ENCODE data around the gene NKD1. TPM values are rescaled to one million over a fixed set of nuclear protein-coding genes. Genes with fewer than 3 reads are reported as not detected.

NKD1 gene
- total RNA-seq, 1 experiment from 2014 or later: 0.02 TPM

- H3K27me3 ChIP-seq: no peaks in the 10 kb centered on the region; the same call in 1 of the 2 replicates
- DNase-seq: no peak
- H3K4me3 ChIP-seq: no peak overlapping the region
- H3K27ac ChIP-seq: no peak overlapping the region
- no peaks in the 10 kb centered on the region for H3K9me3 ChIP-seq (replicated peaks)
- H3K4me1 ChIP-seq: no peaks in the 10 kb centered on the region
- H3K36me3 ChIP-seq: no peaks in the 10 kb centered on the region
Observed at GRCh38 chr16:50659806-50660205, 111.6 kb downstream of the NKD1 start.

- Histone ChIP-seq H3K4me1 (no peaks in the 10 kb centered on the region), H3K9me3 (replicated peaks) (no peaks in the 10 kb centered on the region), H3K27me3 (no peaks in the 10 kb centered on the region), H3K36me3 (no peaks in the 10 kb centered on the region), H3K27ac (no peak overlapping the region), H3K4me3 (no peak overlapping the region)
- no peak for DNase-seq
Observed at GRCh38 chr16:50662306-50662940, 114.2 kb downstream of the NKD1 start.

GRCh38 chr16:50664270-50664669, 116.1 kb downstream of the NKD1 start:
- no peak for DNase-seq
- Histone ChIP-seq H3K4me1 (no peaks in the 10 kb centered on the region), H3K9me3 (replicated peaks) (no peaks in the 10 kb centered on the region), H3K27me3 (no peaks in the 10 kb centered on the region), H3K27ac (no peak overlapping the region), H3K36me3 (no peaks in the 10 kb centered on the region), H3K4me3 (no peak overlapping the region)

DNA sequence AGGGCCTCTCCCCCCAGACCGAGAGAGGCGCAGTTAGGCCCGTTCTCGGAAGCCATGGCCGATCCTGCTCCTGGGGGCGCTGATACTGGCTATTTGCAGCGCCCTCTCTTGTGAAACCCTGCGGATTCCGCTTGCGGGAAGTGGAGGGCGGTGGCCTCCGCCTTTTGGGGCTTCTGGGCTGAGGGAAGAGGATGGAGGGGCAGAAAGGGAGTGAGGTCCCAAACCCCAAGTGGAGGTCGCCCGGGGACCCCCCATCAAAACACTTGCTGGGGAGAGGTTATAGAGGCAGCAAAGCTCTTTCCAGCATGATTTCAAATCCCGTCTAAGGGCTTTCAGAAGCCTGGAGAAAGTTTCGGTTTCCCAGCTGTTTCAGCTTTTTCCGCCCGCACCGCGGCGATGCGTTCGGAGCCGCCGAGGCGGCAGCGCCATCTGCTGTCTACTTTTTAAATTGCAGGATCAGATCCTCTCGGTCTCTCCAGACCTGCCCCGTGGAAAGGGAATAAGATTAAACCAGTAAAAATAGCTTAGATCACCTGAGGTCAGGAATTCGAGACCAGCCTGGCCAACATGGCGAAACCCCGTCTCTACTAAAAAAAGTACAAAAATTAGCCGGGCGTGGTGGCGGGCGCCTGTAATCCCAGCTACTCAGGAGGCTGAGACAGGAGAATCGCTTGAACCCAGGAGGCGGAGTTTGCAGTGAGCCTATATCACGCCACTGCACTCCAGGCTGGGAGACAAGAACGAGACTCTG, 117.1 kb downstream of the NKD1 start:
- no peaks in the 10 kb centered on the region for H3K9me3 ChIP-seq (replicated peaks)
- no peaks in the 10 kb centered on the region for H3K36me3 ChIP-seq
- H3K27ac ChIP-seq: no peak overlapping the region
- H3K27me3 ChIP-seq: no peaks in the 10 kb centered on the region
- no peak overlapping the region for H3K4me3 ChIP-seq
- peak; percentile 61 to 79 for DNase-seq
- H3K4me1 ChIP-seq: no peaks in the 10 kb centered on the region

DNA sequence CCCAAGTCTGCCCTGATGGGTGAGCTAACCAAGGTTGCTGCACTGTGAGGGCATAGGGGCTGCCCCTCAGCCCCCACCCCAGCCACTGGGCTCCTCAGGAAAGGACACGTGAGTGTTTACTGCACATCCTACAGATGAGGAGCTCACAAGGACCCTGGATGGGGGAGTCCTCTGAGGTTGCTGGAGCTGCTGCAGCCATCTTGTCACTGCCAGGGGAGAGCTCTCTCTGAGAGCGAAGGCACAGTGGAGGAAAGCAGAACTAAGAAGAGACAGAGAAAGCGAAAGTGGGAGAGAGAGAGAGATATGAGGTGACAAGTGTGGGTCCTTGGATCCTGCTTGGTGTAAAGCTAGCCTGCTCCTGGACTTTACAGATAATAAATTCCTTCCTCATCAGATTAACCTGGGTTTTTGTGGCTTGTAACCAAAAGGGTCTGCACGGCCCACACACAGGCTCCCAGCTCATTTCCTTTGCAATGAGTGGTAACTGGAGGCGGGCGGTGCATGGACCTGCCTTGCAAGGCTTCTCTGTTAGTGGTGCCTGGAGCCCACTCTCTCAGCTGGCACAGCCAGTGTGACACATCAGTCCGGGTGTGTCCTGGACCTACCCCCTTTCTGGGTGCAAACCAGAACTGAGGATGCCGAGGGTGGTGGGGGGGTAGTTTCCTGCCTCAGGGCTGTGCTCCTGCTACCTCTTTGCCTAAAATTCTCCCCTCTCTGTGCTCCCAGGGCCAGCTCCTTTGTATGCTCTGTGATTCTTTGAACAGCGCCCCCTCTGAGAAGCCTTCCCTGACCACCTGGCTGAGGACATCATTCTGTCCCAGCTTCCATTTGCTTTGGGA, 118.7 kb downstream of the NKD1 start:
- H3K9me3 ChIP-seq (replicated peaks): peaks cover 8% of the 10 kb centered on the region
- peak in 1 of 2 experiments; percentile 43 for DNase-seq
- no peaks in the 10 kb centered on the region for H3K36me3 ChIP-seq
- H3K27ac ChIP-seq: no peak overlapping the region
- no peaks in the 10 kb centered on the region for H3K4me1 ChIP-seq
- H3K27me3 ChIP-seq: no peaks in the 10 kb centered on the region
- no peak overlapping the region for H3K4me3 ChIP-seq

DNA sequence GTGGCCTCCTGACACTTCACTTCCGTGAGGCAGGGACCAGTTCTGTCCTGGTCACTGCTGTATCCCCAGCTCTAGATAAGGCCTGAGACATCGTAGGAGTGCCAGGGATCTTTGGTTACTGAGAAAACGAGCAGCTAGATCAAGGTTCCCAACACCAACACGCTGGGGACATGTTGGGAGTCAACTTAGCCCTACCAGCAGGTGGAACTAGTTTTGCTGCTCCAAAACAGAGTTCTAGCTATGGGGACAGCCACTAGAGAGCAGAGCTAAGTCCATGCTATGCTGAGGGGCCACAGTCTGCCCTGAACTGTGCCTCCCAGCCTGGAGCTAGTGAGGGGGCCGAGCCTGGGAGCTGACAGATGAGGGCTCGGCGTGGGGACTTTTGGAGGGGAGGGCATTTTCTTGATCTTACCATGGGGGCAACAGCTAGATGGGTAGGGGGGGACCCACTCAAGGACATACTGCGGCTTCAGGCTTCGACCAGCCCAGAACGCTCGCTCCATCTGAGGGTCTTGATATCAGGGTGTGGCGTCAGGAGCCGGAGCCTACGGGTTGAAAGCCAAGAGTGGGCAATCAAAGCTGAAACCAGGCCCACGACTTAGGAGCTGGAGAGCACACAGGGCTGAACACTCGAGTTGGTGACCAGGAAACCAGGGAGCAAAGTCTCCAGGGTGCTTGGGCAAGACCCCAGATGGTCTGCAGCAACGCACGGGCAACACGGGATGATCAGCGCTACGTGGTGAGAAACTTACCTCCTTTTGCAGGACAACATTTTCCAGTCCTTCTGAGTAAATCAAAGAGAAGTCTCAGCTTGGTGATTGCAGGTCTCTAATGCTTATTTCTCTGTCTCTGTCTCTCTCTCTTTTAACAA, 119.5 kb downstream of the NKD1 start:
- H3K4me1 ChIP-seq: no peaks in the 10 kb centered on the region
- DNase-seq: no peak
- no peaks in the 10 kb centered on the region for H3K36me3 ChIP-seq
- no peak overlapping the region for H3K4me3 ChIP-seq
- H3K27ac ChIP-seq: no peak overlapping the region
- H3K27me3 ChIP-seq: no peaks in the 10 kb centered on the region
- peaks cover 13% of the 10 kb centered on the region for H3K9me3 ChIP-seq (replicated peaks)

DNA sequence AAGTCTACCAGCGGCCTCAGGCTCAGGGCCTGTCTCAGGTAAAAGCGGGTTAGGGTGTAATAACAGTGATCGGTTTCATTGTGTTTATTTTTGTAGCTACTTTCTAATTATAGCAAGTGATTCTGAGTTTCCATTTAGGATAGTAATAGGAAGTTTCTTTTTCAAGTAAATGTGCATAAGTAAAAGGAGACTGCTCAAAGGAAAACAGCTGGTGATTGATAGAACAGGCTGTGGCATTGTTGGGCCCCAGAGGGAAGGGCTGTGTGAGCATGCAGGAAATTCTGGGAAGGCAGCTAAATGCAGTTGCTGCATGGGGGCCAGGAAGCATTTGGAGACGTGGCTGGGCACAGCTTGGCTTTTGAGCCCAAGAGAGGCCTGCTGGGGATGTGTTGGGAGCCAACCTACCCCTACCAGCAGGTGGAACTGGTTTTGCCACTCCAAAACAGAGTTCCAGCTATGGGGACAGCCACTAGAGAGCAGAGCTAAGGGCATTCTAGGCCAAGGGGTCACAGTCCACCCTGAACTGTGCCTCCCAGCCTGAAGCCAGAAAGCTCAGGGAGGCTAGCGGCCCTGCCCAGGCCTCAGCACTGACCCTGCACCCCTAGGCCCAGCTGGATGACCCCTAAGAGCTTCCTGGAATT, 120.3 kb downstream of the NKD1 start:
- no peaks in the 10 kb centered on the region for H3K4me1 ChIP-seq
- no peak overlapping the region for H3K27ac ChIP-seq
- no peak overlapping the region for H3K4me3 ChIP-seq
- DNase-seq: peak; percentile 14 to 40
- H3K27me3 ChIP-seq: no peaks in the 10 kb centered on the region
- H3K9me3 ChIP-seq (replicated peaks): peaks cover 13% of the 10 kb centered on the region
- no peaks in the 10 kb centered on the region for H3K36me3 ChIP-seq

DNA sequence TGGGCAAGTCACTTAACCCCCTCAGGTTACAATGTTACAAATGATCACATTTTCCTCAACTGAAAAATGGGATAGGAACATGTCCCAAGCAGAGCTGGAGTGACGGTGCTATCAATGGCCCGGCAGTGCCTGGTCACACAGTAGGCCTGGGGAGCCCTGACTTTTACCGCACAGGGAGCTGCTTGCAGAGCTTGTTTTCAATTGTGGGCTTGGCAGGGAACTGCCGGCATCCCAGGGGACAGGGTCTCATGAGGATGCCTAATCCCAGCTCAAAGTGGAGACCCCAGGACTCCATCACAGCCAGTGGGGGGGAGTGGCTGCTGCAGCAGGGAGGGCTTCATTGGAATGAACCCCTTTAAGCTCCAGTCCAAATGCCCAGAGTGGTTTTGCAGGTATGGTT, 121.5 kb downstream of the NKD1 start:
- no peak overlapping the region for H3K27ac ChIP-seq
- H3K4me1 ChIP-seq: no peaks in the 10 kb centered on the region
- H3K4me3 ChIP-seq: no peak overlapping the region
- H3K27me3 ChIP-seq: no peaks in the 10 kb centered on the region
- H3K36me3 ChIP-seq: no peaks in the 10 kb centered on the region
- DNase-seq: no peak
- H3K9me3 ChIP-seq (replicated peaks): peaks cover 13% of the 10 kb centered on the region

GRCh38 chr16:50670476-50670875, 122.3 kb downstream of the NKD1 start:
- H3K27ac ChIP-seq: no peak overlapping the region
- no peak for DNase-seq
- H3K4me3 ChIP-seq: no peak overlapping the region
- H3K27me3 ChIP-seq: no peaks in the 10 kb centered on the region
- no peaks in the 10 kb centered on the region for H3K4me1 ChIP-seq
- no peaks in the 10 kb centered on the region for H3K36me3 ChIP-seq
- H3K9me3 ChIP-seq (replicated peaks): peaks cover 13% of the 10 kb centered on the region

GRCh38 chr16:50671644-50672260, 123.6 kb downstream of the NKD1 start:
- Histone ChIP-seq H3K4me1 (no peaks in the 10 kb centered on the region), H3K27ac (no peak overlapping the region), H3K27me3 (0 out of 2 replicates have a peak, but pooled peaks cover 5% of the 10 kb centered on the region), H3K36me3 (no peaks in the 10 kb centered on the region), H3K9me3 (replicated peaks) (peaks cover 13% of the 10 kb centered on the region), H3K4me3 (no peak overlapping the region)
- peak; percentile 23 to 64 for DNase-seq

GRCh38 chr16:50673496-50674275, 125.5 kb downstream of the NKD1 start:
- H3K4me3 ChIP-seq: no peak overlapping the region
- no peaks in the 10 kb centered on the region for H3K4me1 ChIP-seq
- no peak for DNase-seq
- H3K9me3 ChIP-seq (replicated peaks): peaks cover 13% of the 10 kb centered on the region
- no peak overlapping the region for H3K27ac ChIP-seq
- no peaks in the 10 kb centered on the region for H3K36me3 ChIP-seq
- 0 out of 2 replicates have a peak, but pooled peaks cover 5% of the 10 kb centered on the region for H3K27me3 ChIP-seq

DNA sequence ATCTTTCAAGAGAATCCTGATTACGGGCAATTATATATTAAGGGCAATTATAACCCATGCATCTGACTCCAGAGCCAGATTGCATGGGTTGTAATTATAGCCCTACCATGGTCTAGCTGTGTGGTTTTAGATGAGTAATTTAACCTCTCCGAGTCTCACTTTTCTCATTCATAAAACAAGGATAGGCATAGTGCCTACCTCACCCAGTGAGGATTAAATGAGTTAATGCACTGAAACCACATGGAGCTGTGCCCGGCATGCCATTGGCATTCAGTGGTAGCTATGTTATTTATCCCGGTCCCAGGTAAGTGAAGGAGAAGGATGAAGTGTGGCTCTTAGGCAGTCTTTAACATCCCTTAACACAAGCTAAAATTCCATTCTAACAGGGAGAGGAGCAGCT, 126.6 kb downstream of the NKD1 start:
- DNase-seq: no peak
- Histone ChIP-seq H3K27me3 (0 out of 2 replicates have a peak, but pooled peaks cover 5% of the 10 kb centered on the region), H3K4me1 (no peaks in the 10 kb centered on the region), H3K4me3 (no peak overlapping the region), H3K36me3 (no peaks in the 10 kb centered on the region), H3K9me3 (replicated peaks) (peaks cover 13% of the 10 kb centered on the region), H3K27ac (no peak overlapping the region)

All from SJCRH30 (cell line).